GM21737 (cell line): ENCODE data around the gene WEE2.
"Not testable (repeated sequence)": the region's sequence is repeated elsewhere in the genome, so short reads cannot be mapped to it uniquely, and the experiment has no call there.

Experiments used
- ATAC-seq: cut with Tn5 transposase; IDR thresholded peaks from one replicate; pipeline ENCODE4 v1.9.1; 2021; ENCODE audit warnings: mild to moderate bottlenecking, moderate library complexity; ENCODE audit not compliant: unreplicated experiment

WEE2 gene

DNA sequence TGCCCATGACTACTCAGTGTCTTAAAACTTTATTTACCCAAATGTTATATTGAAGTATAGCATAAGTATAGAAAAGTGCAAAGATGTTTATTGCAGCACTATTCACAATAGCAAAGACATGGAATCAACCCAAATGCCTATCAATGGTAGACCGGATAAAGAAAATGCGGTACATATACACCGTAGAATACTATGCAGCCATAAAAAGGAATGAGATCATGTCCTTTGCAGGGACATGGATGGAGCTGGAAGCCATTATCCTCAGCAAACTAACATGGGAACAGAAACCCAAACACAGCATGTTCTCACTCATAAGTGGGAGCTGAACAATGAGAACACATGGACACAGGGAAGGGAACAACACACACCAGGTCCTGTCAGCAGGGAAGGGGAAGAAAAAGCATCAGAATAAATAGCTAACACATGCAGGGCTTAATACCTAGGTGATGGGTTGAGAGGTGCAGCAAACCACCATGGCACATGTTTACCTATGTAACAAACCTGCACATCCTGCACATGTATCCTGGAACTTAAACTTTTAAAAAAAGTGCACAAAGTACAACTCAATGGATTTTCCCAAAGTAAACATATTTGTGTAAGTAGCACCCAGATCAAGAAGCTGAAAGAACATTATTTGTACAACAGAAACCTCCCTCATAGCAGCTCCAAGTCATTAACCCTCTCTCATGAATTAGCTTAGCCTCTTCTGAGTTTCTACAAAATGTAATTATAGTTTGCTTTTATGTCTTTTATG, 18.9 kb upstream of the WEE2 start:
- not testable (repeated sequence) for ATAC-seq

DNA sequence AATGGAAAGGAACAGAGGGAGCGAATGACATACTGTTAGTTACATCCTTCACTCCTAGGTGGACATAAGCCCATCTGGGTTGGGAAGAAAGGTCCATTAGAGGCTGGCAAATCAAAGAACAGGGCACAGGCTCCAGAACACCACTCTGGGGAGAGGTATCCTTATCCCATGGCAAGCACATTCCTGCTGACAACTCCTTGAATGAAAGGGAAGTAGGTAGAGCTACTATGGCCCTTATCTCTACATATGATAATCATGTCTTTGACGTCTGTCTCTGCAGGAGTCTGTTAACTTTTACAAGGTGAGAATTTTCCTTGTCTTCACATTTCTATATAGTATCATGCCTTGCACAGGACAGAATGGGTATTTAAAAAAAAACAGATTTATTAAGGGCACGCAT, 16.6 kb upstream of the WEE2 start:
- ATAC-seq, result no peak

GRCh38 chr7:141691961-141692360, 16.2 kb upstream of the WEE2 start:
- no peak for ATAC-seq

DNA sequence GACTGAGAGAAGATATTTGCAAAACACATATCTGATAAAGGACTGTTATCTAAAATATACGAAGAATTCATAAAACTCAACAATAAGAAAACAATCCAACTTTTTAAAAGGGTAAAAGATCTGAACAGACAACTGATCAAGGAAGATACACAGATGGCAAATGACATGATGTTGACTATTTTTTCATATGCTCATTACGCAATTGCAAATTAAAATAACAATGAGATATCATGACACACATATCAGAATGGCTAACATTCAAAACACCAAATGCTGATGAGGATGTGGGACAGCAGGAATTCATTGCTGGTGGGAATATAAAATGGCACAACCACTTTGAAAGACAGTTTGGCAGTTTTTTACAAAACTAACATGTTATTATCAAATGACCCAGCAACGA, 15.1 kb upstream of the WEE2 start:
- ATAC-seq, result no peak

- no peak for ATAC-seq
Observed at GRCh38 chr7:141695803-141696289, 12.3 kb upstream of the WEE2 start.

- ATAC-seq, result no peak
Observed at GRCh38 chr7:141696348-141696747, 11.8 kb upstream of the WEE2 start.

DNA sequence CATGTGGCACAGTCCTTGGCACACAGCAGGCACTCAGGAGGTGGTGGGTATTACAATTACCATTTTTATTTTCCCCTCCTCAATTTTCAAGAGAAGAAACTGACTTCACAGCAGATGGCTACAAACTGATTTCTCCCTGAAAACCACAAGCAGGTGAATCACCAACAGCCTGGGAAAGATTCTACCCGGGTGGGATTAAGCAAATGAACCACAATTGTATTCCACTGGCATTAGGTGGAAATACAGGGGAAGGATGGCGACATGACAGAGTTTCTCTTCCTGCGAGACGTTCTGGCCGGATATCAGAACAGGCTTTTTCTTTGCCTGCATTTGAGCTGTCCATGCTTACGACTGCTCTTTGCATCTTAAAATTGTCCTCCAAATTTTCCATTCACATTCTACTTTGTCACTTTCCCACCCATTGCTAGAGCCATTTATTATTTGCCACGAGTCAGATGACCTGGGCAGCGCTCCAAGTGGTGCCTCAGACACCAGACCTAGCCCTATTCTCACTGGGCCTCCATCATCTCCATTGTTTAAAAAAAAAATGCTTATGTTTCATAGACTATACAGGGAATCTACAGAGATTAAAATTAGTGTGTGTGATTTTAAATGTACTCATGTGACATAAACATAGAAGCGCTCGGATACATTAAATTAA, 10.8 kb upstream of the WEE2 start:
- ATAC-seq, result no peak

DNA sequence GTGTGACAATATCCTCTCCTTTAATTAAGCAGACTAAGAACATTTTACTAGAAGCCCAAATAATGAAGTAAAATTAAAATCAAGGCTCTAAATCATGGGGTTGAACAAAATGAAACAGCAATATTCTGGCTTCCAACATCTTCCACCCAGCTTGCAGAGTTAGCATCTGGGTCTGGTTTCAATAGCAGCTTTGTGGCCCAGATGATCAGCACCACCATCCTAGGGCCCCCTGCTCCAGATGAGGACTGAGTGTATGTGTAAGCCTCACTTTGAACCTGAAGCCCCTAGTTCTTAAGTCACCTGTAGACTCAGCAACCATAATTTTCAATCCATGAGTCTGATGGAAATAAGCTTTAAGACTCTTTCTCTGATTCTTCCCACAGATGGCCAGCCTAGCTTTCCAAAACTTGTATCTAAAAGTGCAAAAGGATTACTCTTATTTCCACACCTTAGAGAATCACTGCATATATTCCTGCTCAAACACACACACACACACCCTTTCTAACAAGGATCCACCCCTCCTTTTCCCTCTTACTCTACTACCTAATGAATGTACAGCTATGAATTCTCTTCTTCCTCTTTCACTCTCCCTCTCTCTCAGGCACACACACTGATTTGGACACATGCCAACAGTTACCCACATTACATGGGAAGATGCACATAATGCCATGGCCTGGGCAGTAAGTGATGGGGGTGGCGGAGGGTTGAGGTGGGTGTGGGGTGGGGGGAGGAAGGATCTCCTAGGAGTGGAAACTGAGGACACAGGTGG, 9.7 kb upstream of the WEE2 start:
- no peak for ATAC-seq

GRCh38 chr7:141699860-141700259, 8.3 kb upstream of the WEE2 start:
- no peak for ATAC-seq

GRCh38 chr7:141700296-141700847, 7.8 kb upstream of the WEE2 start:
- ATAC-seq, result no peak

- ATAC-seq, result no peak
Observed at GRCh38 chr7:141700848-141701371, 7.2 kb upstream of the WEE2 start.

- peak; percentile 79 for ATAC-seq
Observed at GRCh38 chr7:141701489-141702046, 6.6 kb upstream of the WEE2 start.

- ATAC-seq, result peak; percentile 67
Observed at GRCh38 chr7:141702047-141702567, 6.0 kb upstream of the WEE2 start, which contains the start of gene DENND11. TSS of gene DENND11 (minus strand) at chr7:141702166. CDS start at chr7:141702153, 13 bp downstream.

- ATAC-seq, result no peak
Observed at GRCh38 chr7:141702892-141703291, 5.3 kb upstream of the WEE2 start.

DNA sequence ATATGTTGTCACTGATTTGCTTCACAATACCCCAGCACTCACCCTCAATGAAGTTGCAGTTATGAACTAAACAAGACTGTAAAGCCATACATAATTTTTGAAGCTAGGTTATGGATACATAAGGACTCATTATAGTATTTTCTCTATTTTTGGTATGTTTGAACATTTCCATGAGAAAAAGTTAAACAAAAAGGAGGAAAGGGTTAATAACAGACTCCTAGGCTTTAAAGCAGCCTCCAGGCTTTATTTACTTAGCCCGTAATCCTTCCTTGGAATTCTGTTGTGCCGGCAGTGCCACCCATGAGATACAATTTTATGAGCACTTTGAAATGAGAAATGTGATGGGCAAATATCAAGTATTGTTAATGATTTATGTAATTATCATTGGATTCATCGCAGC, 4.0 kb upstream of the WEE2 start:
- ATAC-seq, result no peak

DNA sequence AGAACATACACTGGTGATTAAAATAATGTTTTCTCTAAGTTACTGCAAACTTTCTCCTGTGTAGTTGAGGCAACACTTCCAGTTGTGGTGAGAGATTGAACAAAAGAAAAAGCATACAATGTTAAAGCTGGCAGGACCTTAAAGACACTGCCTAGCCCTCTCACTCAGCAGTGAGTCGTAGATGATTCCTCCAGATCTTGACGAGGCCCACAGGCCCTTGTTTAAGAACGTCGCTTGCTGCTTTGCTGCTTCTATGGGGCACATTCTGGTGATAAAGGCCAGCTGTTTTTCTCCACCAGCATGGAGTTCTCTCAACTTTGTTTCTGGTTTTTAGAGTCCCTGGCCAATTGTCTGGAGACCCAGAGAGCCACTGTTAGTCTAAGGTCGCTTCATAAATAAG, 3.4 kb upstream of the WEE2 start:
- ATAC-seq, result no peak

DNA sequence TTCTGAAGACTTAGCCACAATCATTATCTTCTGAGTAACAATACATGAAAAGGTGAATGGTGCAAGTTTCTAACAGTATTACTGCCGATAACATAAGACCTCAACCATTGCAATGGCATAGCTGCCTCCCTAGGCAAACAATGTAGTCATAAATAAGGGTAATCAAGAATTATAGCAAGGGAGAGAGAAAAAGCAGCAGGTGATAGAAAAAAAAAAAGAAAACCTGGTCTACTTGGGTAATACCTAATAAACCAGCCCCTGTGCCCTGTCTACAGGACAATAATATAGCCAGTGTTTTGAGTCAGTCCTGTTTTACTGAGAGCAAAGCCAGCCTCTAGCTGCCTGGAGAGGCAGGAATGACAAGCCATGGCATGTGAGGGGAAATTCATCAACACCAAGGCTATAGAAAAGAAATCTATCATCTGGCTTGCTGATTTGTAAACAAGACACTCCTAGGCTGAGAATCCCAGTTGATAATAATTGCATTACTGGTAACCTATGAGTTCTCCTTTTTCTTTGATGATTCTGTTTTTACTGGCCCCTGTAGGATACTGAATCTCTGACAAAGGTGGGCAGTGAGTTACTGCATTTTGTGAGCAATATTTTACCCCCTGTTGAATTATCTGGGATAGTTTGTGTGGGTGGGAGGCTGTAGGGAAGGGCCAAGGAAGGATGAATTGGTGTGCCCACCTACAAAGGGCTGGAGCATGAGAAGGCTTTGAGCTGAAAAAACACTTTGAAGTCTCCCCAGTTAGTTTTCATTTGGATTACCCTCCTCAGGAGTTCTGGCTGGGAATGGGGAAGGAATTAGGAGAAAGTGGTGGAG, 1.7 kb upstream of the WEE2 start:
- no peak for ATAC-seq

DNA sequence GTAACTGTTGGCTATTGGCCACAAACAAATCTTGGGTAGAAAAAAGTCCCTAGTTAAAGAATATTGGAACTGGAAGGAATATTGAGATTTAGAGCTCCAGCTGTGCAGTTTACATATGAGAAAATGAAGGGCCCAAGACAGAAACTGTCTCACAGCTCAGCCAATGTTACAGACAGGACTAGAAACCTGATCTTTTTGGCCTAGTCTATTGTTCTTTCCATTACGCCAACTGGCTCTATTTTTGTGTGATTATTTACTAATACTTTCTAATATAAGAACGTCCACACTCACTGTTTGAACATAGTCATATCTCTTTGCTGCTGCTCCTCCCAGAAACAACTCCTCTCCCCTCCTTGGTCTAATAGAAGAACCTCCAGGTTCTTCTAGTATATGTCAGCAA, 1.2 kb downstream of the WEE2 start:
- ATAC-seq, result no peak

DNA sequence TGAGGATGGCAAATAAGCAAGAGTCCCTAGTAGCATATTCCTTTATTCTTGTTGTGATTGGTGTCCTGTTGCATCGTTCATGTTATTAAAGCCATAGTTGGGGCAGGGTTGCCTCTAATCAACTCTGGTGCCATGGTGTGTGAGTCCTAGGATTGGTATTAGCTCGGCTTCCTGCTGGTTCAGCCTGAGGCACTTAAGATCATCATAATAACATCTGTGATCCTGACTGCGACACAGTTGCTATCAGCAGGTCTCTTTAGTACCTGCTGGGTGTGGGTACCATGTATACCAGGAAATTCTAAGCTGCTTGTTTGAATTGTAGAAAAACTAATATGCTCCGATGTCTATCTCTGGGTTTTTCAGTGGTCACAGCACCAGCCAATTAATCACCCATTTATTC, 1.6 kb downstream of the WEE2 start:
- no peak for ATAC-seq

- no peak for ATAC-seq
Observed at GRCh38 chr7:141710301-141710700, 2.1 kb downstream of the WEE2 start.
